ENCODE results near the gene DNAJB11. TPM values are rescaled to one million over a fixed set of nuclear protein-coding genes. Genes with fewer than 3 reads are reported as not detected.

Gene DNAJB11
- total RNA-seq, 4 donors from 2014 or later, result 22.9 to 42.1 (median 25.0) TPM

DNA sequence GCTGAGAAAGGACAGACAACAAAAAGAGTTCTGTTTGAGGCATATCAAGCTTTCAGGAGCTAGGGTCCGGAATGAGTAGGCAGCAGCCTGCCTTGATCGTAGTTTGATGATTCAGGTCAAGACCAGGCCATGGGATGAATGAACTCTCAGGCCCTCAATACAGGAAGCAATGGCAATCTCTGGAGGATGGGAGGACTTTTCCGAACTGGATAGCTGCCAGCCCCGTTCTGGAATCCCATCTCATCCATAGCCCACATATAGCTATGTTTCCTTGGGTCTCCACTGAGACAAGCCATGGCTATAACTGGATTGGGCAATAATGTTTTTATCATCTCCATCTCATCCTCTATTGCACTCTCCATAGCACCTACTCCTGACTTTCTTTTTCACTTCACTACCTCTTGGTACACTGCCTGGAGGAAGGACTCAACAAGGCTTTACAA lies 55.1 kb downstream of the DNAJB11 start:
- Histone ChIP-seq H3K27me3 (peaks cover 0 to 10% (median 0%) of the 10 kb centered on the region in 4 donors), H3K9me3 (no peaks in the 10 kb centered on the region), H3K27ac (replicated peaks in 1 of 4) (no peak overlapping the region), H3K36me3 (no peaks in the 10 kb centered on the region), H3K4me3 (no peak overlapping the region), H3K4me1 (no peaks in the 10 kb centered on the region)
- TF ChIP-seq POLR2AphosphoS5 (IDR thresholded peaks at IDR 0.05), result no peak
- TF ChIP-seq, protein P1, sequence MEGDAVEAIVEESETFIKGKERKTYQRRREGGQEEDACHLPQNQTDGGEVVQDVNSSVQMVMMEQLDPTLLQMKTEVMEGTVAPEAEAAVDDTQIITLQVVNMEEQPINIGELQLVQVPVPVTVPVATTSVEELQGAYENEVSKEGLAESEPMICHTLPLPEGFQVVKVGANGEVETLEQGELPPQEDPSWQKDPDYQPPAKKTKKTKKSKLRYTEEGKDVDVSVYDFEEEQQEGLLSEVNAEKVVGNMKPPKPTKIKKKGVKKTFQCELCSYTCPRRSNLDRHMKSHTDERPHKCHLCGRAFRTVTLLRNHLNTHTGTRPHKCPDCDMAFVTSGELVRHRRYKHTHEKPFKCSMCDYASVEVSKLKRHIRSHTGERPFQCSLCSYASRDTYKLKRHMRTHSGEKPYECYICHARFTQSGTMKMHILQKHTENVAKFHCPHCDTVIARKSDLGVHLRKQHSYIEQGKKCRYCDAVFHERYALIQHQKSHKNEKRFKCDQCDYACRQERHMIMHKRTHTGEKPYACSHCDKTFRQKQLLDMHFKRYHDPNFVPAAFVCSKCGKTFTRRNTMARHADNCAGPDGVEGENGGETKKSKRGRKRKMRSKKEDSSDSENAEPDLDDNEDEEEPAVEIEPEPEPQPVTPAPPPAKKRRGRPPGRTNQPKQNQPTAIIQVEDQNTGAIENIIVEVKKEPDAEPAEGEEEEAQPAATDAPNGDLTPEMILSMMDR (IDR thresholded peaks at IDR 0.05), result no peak
- TF ChIP-seq POLR2A (IDR thresholded peaks at IDR 0.05; ENCODE audit: low read depth), result no peak
- no peak for TF ChIP-seq EP300 (IDR thresholded peaks at IDR 0.05)
- 72% methylated on average over 4 of the region's 4 CpGs for WGBS
- intact Hi-C loops (cut with DNase I), result no loop called here
- no peak for DNase-seq (ENCODE audit: extremely low spot score)

DNA sequence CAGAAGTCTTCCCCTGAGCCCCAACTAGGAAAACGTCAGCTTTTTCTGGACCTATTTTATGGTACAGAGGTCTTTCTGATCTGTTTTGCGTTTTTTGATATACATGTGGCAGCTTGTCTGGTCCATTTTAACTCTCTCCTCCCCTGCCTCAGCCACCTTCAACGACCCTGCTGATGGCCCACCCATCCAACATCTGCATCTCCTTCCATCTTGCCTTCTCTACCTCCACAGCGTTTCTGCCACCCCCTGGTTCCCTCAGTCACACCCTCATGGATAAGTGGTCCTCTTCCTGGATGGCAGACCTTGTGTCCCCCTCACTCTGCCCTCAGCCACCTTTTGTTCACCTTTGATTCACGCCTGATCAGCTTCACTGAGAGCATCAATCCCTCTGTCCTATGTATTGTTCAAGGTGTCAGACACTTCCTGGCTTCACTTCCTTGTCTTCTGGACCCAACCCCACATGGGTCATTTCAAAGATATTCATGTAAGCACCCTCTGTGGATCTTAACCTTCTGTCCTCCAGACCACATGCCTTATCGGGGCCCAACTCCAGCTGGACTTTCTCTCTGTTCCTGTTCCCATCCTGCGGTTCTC lies 55.8 kb downstream of the DNAJB11 start:
- WGBS, result 66% methylated on average over 7 of the region's 7 CpGs
- intact Hi-C loops (cut with DNase I), result no loop called here
- no peaks in the 10 kb centered on the region for H3K9me3 ChIP-seq

DNA sequence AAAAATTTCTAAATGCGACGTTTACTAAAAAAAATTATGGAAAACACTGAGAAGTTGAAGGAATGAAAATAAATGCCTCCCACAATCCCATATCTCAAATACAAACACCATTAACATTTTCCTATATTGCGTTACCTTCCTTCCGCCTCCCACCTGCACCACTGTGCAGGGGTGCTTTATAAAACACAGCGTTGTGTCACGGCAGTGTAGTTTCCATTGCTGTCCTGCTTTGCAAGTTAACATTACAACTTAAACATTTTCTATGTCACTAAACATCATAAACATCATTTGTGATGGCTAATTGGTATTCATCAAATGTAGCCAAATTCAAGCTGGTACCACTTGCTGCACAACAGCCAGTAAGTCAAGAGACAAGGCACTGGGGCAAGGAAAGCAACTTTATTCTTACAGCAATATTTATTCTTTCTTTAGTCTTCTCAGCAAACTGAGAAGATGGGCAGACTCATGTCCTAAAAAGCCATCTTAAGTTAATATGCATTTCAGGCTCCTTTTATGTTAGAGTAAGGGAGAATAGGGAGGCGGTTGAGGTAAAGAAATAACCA lies 57.4 kb downstream of the DNAJB11 start:
- intact Hi-C loops (cut with DNase I), result no loop called here
- Histone ChIP-seq H3K36me3 (no peaks in the 10 kb centered on the region), H3K27ac (replicated peaks in 1 of 4) (no peak overlapping the region), H3K9me3 (no peaks in the 10 kb centered on the region), H3K4me1 (no peaks in the 10 kb centered on the region), H3K4me3 (no peak overlapping the region), H3K27me3 (peaks cover 0 to 7% (median 0%) of the 10 kb centered on the region in 4 donors)
- TF ChIP-seq, protein P1 (IDR thresholded peaks at IDR 0.05), result no peak
- no peak for TF ChIP-seq POLR2A (IDR thresholded peaks at IDR 0.05; ENCODE audit: low read depth)
- TF ChIP-seq POLR2AphosphoS5 (IDR thresholded peaks at IDR 0.05), result no peak
- TF ChIP-seq EP300 (IDR thresholded peaks at IDR 0.05), result no peak
- no peak for DNase-seq (ENCODE audit: extremely low spot score)
- WGBS, result 92% methylated on average over 7 of the region's 7 CpGs

More for the DNA sequence above, 55.8 kb downstream of the DNAJB11 start:
- H3K4me3 ChIP-seq, result no peak overlapping the region
- no peaks in the 10 kb centered on the region for H3K4me1 ChIP-seq
- no peak overlapping the region for H3K27ac ChIP-seq (replicated peaks in 1 of 4)
- H3K27me3 ChIP-seq, result peaks cover 0 to 7% (median 0%) of the 10 kb centered on the region in 4 donors
- DNase-seq (ENCODE audit: extremely low spot score), result peak; percentile 45
- no peak for TF ChIP-seq EP300 (IDR thresholded peaks at IDR 0.05)
- no peak for TF ChIP-seq POLR2A (IDR thresholded peaks at IDR 0.05; ENCODE audit: low read depth)
- TF ChIP-seq, protein P1 (IDR thresholded peaks at IDR 0.05), result no peak
- no peak for TF ChIP-seq POLR2AphosphoS5 (IDR thresholded peaks at IDR 0.05)
- no peaks in the 10 kb centered on the region for H3K36me3 ChIP-seq

DNA sequence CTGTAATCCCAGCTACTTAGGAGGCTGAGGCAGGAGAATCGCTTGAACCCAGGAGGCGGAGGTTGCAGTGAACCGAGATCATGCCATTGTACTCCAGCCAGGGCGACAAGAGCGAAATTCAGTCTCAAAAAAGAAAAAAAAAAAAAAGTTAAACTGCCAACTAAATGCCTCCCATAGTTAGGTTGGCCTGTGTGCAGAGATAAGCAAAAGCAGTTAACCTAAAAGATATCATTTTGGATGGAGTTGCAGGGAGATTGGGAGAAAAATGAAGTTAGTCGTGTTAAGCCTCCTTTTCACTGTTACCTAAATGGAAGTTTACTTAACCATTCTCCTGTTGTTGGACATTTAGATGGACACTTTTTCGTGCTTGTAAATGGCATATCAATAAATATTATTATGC lies 58.2 kb downstream of the DNAJB11 start:
- no peak overlapping the region for H3K27ac ChIP-seq (replicated peaks in 1 of 4)
- H3K27me3 ChIP-seq, result peaks cover 0 to 7% (median 0%) of the 10 kb centered on the region in 4 donors
- DNase-seq (ENCODE audit: extremely low spot score), result no peak
- no peak overlapping the region for H3K4me3 ChIP-seq
- TF ChIP-seq POLR2AphosphoS5 (IDR thresholded peaks at IDR 0.05), result no peak
- TF ChIP-seq, protein P1 (IDR thresholded peaks at IDR 0.05), result no peak
- TF ChIP-seq POLR2A (IDR thresholded peaks at IDR 0.05; ENCODE audit: low read depth), result no peak
- 89% methylated on average over 7 of the region's 7 CpGs for WGBS
- no peaks in the 10 kb centered on the region for H3K4me1 ChIP-seq
- H3K9me3 ChIP-seq, result no peaks in the 10 kb centered on the region
- intact Hi-C loops (cut with DNase I), result no loop called here
- H3K36me3 ChIP-seq, result no peaks in the 10 kb centered on the region

Measured in esophagus muscularis mucosa (tissue), 4 donors.